HG02763 (cell line): ENCODE results near the gene NHERF1.

Experiments used
- ATAC-seq: cut with Tn5 transposase; IDR thresholded peaks from one replicate; pipeline ENCODE4 v1.9.1; 2021; ENCODE audit warnings: mild to moderate bottlenecking, moderate library complexity; ENCODE audit not compliant: unreplicated experiment

Gene NHERF1

GRCh38 chr17:74782571-74782970, 34.1 kb downstream of the NHERF1 start:
- ATAC-seq: no peak

- ATAC-seq: no peak
These were observed 35.8 kb downstream of the NHERF1 start for GRCh38 chr17:74784125-74784810.

- ATAC-seq: no peak
These were observed 36.9 kb downstream of the NHERF1 start for GRCh38 chr17:74785096-74785980.

- ATAC-seq: no peak
These were observed 37.5 kb downstream of the NHERF1 start for GRCh38 chr17:74785981-74786360.

GRCh38 chr17:74786431-74787055, 38.1 kb downstream of the NHERF1 start:
- no peak for ATAC-seq

- ATAC-seq: no peak
These were observed 42.0 kb downstream of the NHERF1 start for GRCh38 chr17:74790161-74791058.

- no peak for ATAC-seq
These were observed 44.2 kb downstream of the NHERF1 start for GRCh38 chr17:74792586-74793105.

GRCh38 chr17:74795327-74796020, 47.0 kb downstream of the NHERF1 start:
- no peak for ATAC-seq

GRCh38 chr17:74796211-74796610, 47.8 kb downstream of the NHERF1 start:
- no peak for ATAC-seq

GRCh38 chr17:74796866-74797265, 48.4 kb downstream of the NHERF1 start:
- no peak for ATAC-seq

- no peak for ATAC-seq
These were observed 49.4 kb downstream of the NHERF1 start for GRCh38 chr17:74797824-74798223.

- ATAC-seq: no peak
These were observed 49.8 kb downstream of the NHERF1 start for GRCh38 chr17:74798239-74798707.

GRCh38 chr17:74799097-74799496, 50.7 kb downstream of the NHERF1 start:
- ATAC-seq: no peak

- ATAC-seq: no peak
These were observed 52.1 kb downstream of the NHERF1 start for GRCh38 chr17:74800531-74800930.

GRCh38 chr17:74801896-74802295, 53.5 kb downstream of the NHERF1 start:
- ATAC-seq: no peak

- no peak for ATAC-seq
These were observed 55.0 kb downstream of the NHERF1 start for GRCh38 chr17:74803388-74803930.

- no peak for ATAC-seq
These were observed 55.5 kb downstream of the NHERF1 start for GRCh38 chr17:74803971-74804370.

- no peak for ATAC-seq
These were observed 56.3 kb downstream of the NHERF1 start for GRCh38 chr17:74804683-74805082.

- no peak for ATAC-seq
These were observed 57.2 kb downstream of the NHERF1 start for GRCh38 chr17:74805591-74805991.
